CD4-positive, CD25-positive, alpha-beta regulatory T cell (primary cell): Measurements from ENCODE around the gene CLK3. TPM values are rescaled to one million over a fixed set of nuclear protein-coding genes. Genes with fewer than 3 reads are reported as not detected.

Experiments
- ATAC-seq, 2 donors: fragments of 150-1000 bp; cut with Tn5 transposase; one replicate each; pipeline ENCODE4 v1.10.0; 2021; ENCODE audit warnings: low read depth in 2 of 2, moderate number of reproducible peaks in 2 of 2, moderate library complexity in 1 of 2
- DNase-seq, 3 donors: peaks; one replicate each; pipeline versions ENCODE4 v3.0.0 to v3.0.0-alpha.2; 2012 to 2022; ENCODE audit warnings: mixed read lengths in 1 of 3
- H3K27ac ChIP-seq: one replicate; pipeline ENCODE4 v1.7.0; 2013; ENCODE audit warnings: mild to moderate bottlenecking, low read length; ENCODE audit not compliant: insufficient read depth, poor library complexity, severe bottlenecking
- H3K27me3 ChIP-seq: one replicate; pipeline ENCODE4 v1.7.0; 2013; ENCODE audit warnings: low read length; ENCODE audit not compliant: control insufficient read depth, insufficient read depth
- H3K36me3 ChIP-seq: one replicate; pipeline ENCODE4 v1.7.0; 2013; ENCODE audit warnings: mild to moderate bottlenecking, low read length, moderate library complexity; ENCODE audit not compliant: control insufficient read depth, insufficient read depth
- H3K4me1 ChIP-seq: 2 replicates; pipeline ENCODE4 v1.7.0; 2013; ENCODE audit warnings: mild to moderate bottlenecking, low read length; ENCODE audit not compliant: insufficient read depth, control insufficient read depth, poor library complexity, severe bottlenecking
- H3K4me3 ChIP-seq: one replicate; pipeline ENCODE4 v1.7.0; 2013; ENCODE audit warnings: low read depth, mild to moderate bottlenecking, low read length, moderate library complexity
- H3K9me3 ChIP-seq, 2 experiments: 1 replicate in 1 of 2; 2 replicates in 1 of 2; pipeline ENCODE4 v1.7.0; 2013; ENCODE audit warnings: low read length in 2 of 2, mild to moderate bottlenecking in 1 of 2, moderate library complexity in 1 of 2; ENCODE audit not compliant: control insufficient read depth in 2 of 2
- H3K27ac Mint-ChIP-seq, 3 donors: one replicate each; pipeline ENCODE4 v1.8.0; 2020 to 2022; ENCODE audit warnings: mild to moderate bottlenecking in 3 of 3, mixed read lengths in 3 of 3, moderate library complexity in 2 of 3
- H3K27me3 Mint-ChIP-seq: one replicate; pipeline ENCODE4 v1.8.0; 2022; ENCODE audit warnings: mild to moderate bottlenecking, mixed read lengths
- H3K36me3 Mint-ChIP-seq: one replicate; pipeline ENCODE4 v1.8.0; 2020; ENCODE audit warnings: mixed read lengths
- H3K4me1 Mint-ChIP-seq, 4 donors: one replicate each; pipeline ENCODE4 v1.8.0; 2020 to 2022; ENCODE audit warnings: mixed read lengths in 4 of 4, mild to moderate bottlenecking in 1 of 4
- H3K4me3 Mint-ChIP-seq, 4 donors: one replicate each; pipeline ENCODE4 v1.8.0; 2020 to 2022; ENCODE audit warnings: mild to moderate bottlenecking in 4 of 4, mixed read lengths in 4 of 4, moderate library complexity in 3 of 4
- H3K9me3 Mint-ChIP-seq, 7 donors: one replicate each; pipeline ENCODE4 v1.8.0; 2020 to 2022; ENCODE audit warnings: mixed read lengths in 7 of 7, mild to moderate bottlenecking in 3 of 7, moderate library complexity in 2 of 7
- polyA plus RNA-seq, 4 donors: library from polyadenylated mRNA; unstranded; fragments of 300-500 nt; fragmentation: Illumina TruSeq; gene quantifications; one replicate each; pipeline ENCODE4 v1.2.3, GENCODE V29; 2021
- total RNA-seq: library from RNA; stranded (reverse); gene quantifications from one replicate; pipeline ENCODE4 v1.2.3, GENCODE V29; 2022

Gene CLK3
- total and polyA plus RNA-seq, 5 donors from 2014 or later: 58.4 to 289 (median 75.4) TPM

DNA sequence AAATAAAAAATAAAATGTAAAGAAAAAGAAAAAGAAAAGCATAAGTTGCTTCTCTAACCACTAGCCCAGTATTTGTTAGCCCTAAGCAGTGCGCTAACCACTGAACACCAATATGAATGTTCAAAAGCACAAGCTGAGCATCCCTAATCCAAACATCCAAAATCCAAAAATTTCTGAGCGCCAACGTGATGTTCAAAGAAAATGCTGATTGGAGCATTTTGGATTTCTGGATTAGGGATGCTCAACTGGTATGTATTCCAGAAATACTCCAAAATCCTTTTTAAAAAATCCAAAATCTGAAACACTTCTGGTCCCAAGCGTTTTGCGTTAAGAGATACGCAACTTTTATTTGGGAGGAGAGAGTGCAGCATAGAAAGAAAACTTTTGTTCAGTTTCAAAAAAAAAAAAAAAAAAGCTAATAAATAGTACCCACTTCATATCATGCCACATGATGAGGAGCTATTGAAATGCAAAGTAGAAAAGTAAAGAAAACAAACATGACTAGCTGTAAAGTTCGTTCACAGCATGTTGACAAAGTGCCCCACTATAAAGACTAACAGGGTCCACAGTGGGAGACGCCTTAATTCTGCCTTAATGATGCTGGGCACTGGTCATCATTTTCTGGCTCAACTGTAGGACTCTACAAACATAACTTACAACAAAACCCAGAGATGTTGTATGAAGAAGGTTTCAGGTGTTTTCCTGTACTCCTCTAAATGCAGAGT is 47.8 kb downstream of the CLK3 start:
- no peak for ATAC-seq
- Mint-ChIP-seq H3K9me3 (no peaks in the 10 kb centered on the region), H3K27ac (peak overlapping the region in 1 of 3 donors; percentile 5), H3K4me3 (no peak overlapping the region), H3K4me1 (peaks cover 9 to 30% (median 19%) of the 10 kb centered on the region in 4 donors), H3K27me3 (no peaks in the 10 kb centered on the region), H3K36me3 (peaks cover 14% of the 10 kb centered on the region)
- Histone ChIP-seq H3K27ac (no peak overlapping the region), H3K36me3 (peaks cover 14% of the 10 kb centered on the region), H3K9me3 (no peaks in the 10 kb centered on the region), H3K4me3 (no peak overlapping the region), H3K27me3 (no peaks in the 10 kb centered on the region), H3K4me1 (no peaks in the 10 kb centered on the region)
- no peak for DNase-seq

DNA sequence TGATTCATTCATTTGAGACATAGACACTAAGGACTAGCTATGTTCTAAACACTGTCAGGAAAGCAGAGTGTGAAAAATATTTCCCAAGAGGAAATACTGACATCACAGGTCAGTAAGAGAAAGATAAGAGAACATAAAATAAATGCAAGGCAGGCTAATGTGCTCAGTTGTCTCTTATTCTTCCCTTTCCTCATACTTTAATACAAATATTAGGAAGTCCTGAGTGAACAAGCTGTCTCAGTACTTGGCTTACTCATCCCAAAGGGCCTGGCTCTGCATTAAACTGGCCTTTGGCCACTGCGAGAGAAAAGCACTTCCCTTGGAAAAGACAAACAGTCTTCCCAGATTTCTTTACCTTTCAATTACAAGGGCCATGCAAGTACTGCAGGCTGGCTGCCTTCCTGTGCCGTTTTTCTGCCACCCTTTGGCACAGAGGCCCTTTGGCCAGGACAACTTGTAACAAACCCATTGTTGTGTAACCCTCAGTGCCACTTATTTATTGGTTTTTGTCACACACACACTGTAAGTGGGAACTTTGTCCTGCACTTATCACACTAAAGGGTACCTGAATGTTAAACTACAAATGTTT is 48.5 kb downstream of the CLK3 start:
- Histone ChIP-seq H3K9me3 (no peaks in the 10 kb centered on the region), H3K36me3 (peaks cover 14% of the 10 kb centered on the region), H3K27me3 (no peaks in the 10 kb centered on the region), H3K27ac (no peak overlapping the region), H3K4me1 (no peaks in the 10 kb centered on the region), H3K4me3 (no peak overlapping the region)
- peak overlapping the region in 1 of 3 donors; percentile 38 for H3K27ac Mint-ChIP-seq
- H3K27me3 Mint-ChIP-seq: no peaks in the 10 kb centered on the region
- DNase-seq (no peak), ATAC-seq (no peak)
- peaks cover 18% of the 10 kb centered on the region for H3K36me3 Mint-ChIP-seq
- H3K4me3 Mint-ChIP-seq: no peak overlapping the region
- peaks cover 9 to 31% (median 19%) of the 10 kb centered on the region in 4 donors for H3K4me1 Mint-ChIP-seq
- no peaks in the 10 kb centered on the region for H3K9me3 Mint-ChIP-seq

DNA sequence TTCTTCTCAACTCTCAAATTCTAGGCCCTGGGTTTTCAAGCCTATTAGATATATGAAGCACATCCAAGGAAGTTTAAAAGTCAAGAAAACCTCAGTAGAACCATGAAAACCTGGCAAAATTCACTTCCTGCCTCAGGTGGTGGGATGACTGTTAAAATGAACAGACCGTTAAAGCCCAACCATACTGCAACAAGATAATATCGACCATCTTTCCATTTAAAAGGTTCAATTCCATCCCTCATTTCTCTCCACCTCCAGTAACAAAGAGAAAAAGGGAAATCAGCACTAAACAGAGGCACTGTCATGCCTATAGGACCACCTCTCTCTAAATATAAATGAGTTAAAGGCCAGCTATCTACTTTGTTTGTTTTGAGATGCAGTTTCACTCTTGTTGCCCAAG is 49.0 kb downstream of the CLK3 start:
- Mint-ChIP-seq H3K27me3 (no peaks in the 10 kb centered on the region), H3K36me3 (peaks cover 18% of the 10 kb centered on the region), H3K27ac (peak overlapping the region in 2 of 3 donors; percentile 38 to 44), H3K4me3 (peak overlapping the region in 1 of 4 donors; percentile 22), H3K4me1 (peaks cover 9 to 31% (median 19%) of the 10 kb centered on the region in 4 donors), H3K9me3 (no peaks in the 10 kb centered on the region)
- H3K9me3 ChIP-seq: no peaks in the 10 kb centered on the region
- ATAC-seq: no peak
- H3K27me3 ChIP-seq: no peaks in the 10 kb centered on the region
- H3K4me3 ChIP-seq: no peak overlapping the region
- no peak overlapping the region for H3K27ac ChIP-seq
- H3K4me1 ChIP-seq: no peaks in the 10 kb centered on the region
- DNase-seq: no peak
- peaks cover 17% of the 10 kb centered on the region for H3K36me3 ChIP-seq

DNA sequence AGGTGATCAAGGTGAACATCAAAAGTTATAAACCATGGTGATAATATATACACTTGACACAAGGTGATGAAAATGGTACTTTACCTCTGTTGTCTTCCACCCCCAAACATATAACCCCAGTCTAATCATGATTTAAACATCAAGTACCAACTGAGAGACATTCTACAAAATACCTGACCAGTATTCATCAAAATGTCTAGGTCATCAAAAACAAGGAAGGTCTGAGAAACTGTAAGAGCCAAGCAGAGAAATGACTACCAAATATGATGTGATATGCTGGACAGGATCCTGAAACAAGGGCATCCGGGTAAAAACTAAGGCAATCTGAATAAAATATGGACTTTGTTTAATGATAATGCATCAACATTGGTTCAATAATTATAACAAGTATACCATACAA is 52.3 kb downstream of the CLK3 start:
- Mint-ChIP-seq H3K27ac (peak overlapping the region in 1 of 3 donors; percentile 2), H3K27me3 (no peaks in the 10 kb centered on the region), H3K9me3 (no peaks in the 10 kb centered on the region), H3K36me3 (peaks cover 32% of the 10 kb centered on the region), H3K4me3 (no peak overlapping the region), H3K4me1 (peaks cover 3 to 23% (median 15%) of the 10 kb centered on the region in 4 donors)
- Histone ChIP-seq H3K27me3 (no peaks in the 10 kb centered on the region), H3K4me1 (no peaks in the 10 kb centered on the region), H3K27ac (no peak overlapping the region), H3K36me3 (peaks cover 34% of the 10 kb centered on the region), H3K4me3 (no peak overlapping the region), H3K9me3 (no peaks in the 10 kb centered on the region)
- ATAC-seq (no peak), DNase-seq (no peak)

DNA sequence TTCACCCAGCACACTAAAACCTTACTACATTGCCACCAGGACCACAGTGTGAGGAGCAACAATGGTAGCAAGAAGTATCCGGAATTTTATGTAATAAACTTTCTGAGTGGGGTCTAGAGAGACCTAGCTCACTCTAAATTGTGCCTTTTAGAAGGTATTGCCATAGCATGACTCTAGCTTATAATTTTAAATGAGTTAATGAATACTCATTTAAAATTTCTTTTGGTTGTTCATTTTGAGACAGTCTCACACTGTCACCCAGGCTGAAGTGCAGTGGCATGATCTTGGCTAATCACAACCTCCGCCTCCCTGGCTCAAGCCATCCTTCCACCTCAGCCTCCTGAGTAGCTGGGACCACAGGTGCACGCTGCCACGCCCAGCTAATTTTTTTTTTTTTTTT is 54.0 kb downstream of the CLK3 start:
- no peak for DNase-seq
- H3K36me3 ChIP-seq: peaks cover 41% of the 10 kb centered on the region
- H3K9me3 ChIP-seq: no peaks in the 10 kb centered on the region

DNA sequence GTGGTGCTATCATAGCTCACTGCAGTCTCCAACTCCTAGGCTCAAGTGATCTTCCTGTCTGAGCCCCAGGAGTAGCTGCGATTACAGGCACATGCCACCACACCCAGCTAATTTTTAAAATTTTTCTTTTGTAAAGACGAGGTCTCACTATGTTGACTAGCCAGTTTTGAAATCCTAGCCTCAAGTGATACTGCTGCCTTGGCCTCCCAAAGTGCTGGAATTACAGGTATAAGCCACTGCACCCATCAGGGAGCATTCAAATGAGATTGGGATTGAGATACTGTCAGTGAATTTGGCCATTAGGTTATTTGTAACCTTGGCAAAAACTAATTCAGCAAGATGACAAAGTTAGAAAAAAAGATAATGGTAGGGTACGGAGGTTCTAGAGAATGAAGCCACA is 58.5 kb downstream of the CLK3 start:
- Histone ChIP-seq H3K27ac (no peak overlapping the region), H3K36me3 (peaks cover 30% of the 10 kb centered on the region), H3K9me3 (no peaks in the 10 kb centered on the region), H3K4me1 (no peaks in the 10 kb centered on the region), H3K27me3 (no peaks in the 10 kb centered on the region), H3K4me3 (no peak overlapping the region)
- Mint-ChIP-seq H3K27ac (peak overlapping the region in 2 of 3 donors; percentile 27 to 40), H3K27me3 (no peaks in the 10 kb centered on the region), H3K4me1 (peaks cover 8 to 12% (median 10%) of the 10 kb centered on the region in 4 donors), H3K4me3 (no peak overlapping the region), H3K9me3 (no peaks in the 10 kb centered on the region), H3K36me3 (peaks cover 25% of the 10 kb centered on the region)
- ATAC-seq (no peak), DNase-seq (no peak)

More for the DNA sequence above, 54.0 kb downstream of the CLK3 start:
- Histone ChIP-seq H3K27ac (no peak overlapping the region), H3K4me3 (no peak overlapping the region), H3K27me3 (no peaks in the 10 kb centered on the region), H3K4me1 (no peaks in the 10 kb centered on the region)
- no peak overlapping the region for H3K27ac Mint-ChIP-seq
- ATAC-seq: no peak
- no peaks in the 10 kb centered on the region for H3K9me3 Mint-ChIP-seq
- H3K4me1 Mint-ChIP-seq: peaks cover 5 to 19% (median 10%) of the 10 kb centered on the region in 4 donors
- no peaks in the 10 kb centered on the region for H3K27me3 Mint-ChIP-seq
- no peak overlapping the region for H3K4me3 Mint-ChIP-seq
- H3K36me3 Mint-ChIP-seq: peaks cover 40% of the 10 kb centered on the region

DNA sequence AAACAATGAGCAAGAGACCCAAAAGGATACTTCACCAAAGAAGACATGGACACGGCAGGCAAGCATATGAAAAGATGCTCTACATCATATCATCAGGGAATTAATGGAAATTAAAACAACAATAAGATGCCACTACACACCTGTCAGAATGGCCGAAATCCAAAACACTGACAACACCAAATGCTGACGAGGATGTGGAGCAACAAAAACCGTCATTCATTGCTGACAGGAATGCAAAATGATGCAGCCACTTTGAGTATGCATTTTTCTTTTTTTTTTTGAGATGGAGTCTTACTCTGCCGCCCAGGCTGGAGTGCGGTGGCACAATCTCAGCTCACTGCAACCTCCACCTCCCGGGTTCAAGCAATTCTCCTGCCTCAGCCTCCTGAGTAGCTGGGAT is 61.2 kb downstream of the CLK3 start:
- H3K36me3 ChIP-seq: peaks cover 14% of the 10 kb centered on the region
- H3K27ac Mint-ChIP-seq: no peak overlapping the region
- H3K36me3 Mint-ChIP-seq: peaks cover 14% of the 10 kb centered on the region
- no peaks in the 10 kb centered on the region for H3K27me3 ChIP-seq
- H3K27me3 Mint-ChIP-seq: no peaks in the 10 kb centered on the region
- H3K4me3 ChIP-seq: no peak overlapping the region
- no peaks in the 10 kb centered on the region for H3K9me3 Mint-ChIP-seq
- ATAC-seq (no peak), DNase-seq (no peak)
- H3K27ac ChIP-seq: no peak overlapping the region
- no peaks in the 10 kb centered on the region for H3K9me3 ChIP-seq
- no peak overlapping the region for H3K4me3 Mint-ChIP-seq
- no peaks in the 10 kb centered on the region for H3K4me1 ChIP-seq
- peaks cover 16 to 22% (median 18%) of the 10 kb centered on the region in 4 donors for H3K4me1 Mint-ChIP-seq
